D721Med (cell line): ENCODE data around the gene OVAAL.

Experiments
- DNase-seq: peaks from one replicate; pipeline ENCODE4 v3.0.0; 2011; ENCODE audit warnings: low spot score; ENCODE audit not compliant: insufficient read length
- FAIRE-seq: peaks from 2 replicates; lab custom pipeline; 2011; peaks lifted over from hg19 to GRCh38; lab: Jason Lieb, UNC
- CTCF ChIP-seq: IDR thresholded peaks from 2 replicates; pipeline ENCODE4 v1.5.1; 2012; ENCODE audit warnings: mild to moderate bottlenecking, control low read depth; ENCODE audit not compliant: insufficient read depth; ENCODE audit errors: missing control alignments

Gene OVAAL

GRCh38 chr1:180522213-180522515 is 36.6 kb upstream of the OVAAL start:
- TF ChIP-seq CTCF, result no peak
- FAIRE-seq, result no peak

GRCh38 chr1:180524160-180524914 is 34.4 kb upstream of the OVAAL start:
- DNase-seq, result no peak
- FAIRE-seq, result no peak
- TF ChIP-seq CTCF, result no peak

More at GRCh38 chr1:180522213-180522515, 36.6 kb upstream of the OVAAL start:
- DNase-seq, result no peak

- DNase-seq (no peak), FAIRE-seq (no peak)
- no peak for TF ChIP-seq CTCF
Observed at GRCh38 chr1:180524915-180525714, 33.6 kb upstream of the OVAAL start.

GRCh38 chr1:180525715-180526039 is 33.1 kb upstream of the OVAAL start:
- no peak for TF ChIP-seq CTCF
- FAIRE-seq (no peak), DNase-seq (no peak)

GRCh38 chr1:180527101-180527669 is 31.6 kb upstream of the OVAAL start:
- DNase-seq (no peak), FAIRE-seq (no peak)
- TF ChIP-seq CTCF, result no peak

- no peak for DNase-seq
- no peak for FAIRE-seq
- TF ChIP-seq CTCF, result no peak
Observed at GRCh38 chr1:180528868-180529470, 29.8 kb upstream of the OVAAL start.
